ENCODE results near the gene TMEM47.

The TMEM47 gene

DNA sequence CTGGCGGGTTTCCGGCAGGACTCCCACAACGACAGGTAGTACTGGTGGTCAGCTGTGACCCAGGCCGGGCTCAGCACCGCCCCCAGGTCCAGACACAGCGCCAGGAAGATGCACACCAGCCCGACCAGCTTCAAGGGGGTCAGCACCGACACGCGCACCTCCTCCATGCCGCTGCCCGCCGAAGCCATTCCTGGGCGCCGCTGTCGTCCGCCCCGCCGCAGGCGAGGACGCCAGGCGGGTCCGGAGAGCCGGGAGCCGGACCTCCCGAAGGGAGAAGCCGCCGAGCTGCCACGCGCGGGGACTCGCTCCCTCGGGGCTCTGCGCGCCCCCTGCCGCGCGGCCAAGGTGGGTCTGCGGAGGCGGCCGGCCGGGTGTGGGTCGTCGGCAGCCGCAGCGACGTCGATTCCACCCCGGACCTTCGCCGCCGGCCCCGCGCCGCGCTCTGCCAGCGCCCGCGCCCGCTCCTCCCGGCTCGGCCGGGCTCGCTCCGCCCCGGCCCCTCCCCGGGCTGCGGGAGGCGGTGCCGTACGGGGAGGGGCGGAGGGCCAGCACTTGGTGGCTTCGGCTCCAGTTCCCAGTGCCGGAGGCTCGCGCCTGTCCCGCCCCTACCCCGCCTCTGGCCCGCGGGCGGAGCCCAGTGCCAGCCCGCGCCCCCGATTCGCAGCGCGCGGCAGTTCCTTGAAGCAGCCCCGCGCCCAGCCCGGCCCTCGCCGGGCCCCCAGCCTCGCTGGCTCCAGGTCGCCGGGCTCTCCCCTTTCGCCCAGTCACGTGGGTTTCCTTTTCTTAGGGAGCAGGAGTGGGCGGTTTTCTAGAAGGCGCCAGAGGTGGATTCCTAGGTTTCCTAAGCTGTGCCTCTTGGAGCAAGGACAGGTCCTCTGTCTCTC is at the start of gene TMEM47:
TSS of gene TMEM47 (minus strand) at position 444 of the 884 bp plus-strand sequence. CDS start at position 188, 256 bp downstream.
- no peak for DNase-seq

DNA sequence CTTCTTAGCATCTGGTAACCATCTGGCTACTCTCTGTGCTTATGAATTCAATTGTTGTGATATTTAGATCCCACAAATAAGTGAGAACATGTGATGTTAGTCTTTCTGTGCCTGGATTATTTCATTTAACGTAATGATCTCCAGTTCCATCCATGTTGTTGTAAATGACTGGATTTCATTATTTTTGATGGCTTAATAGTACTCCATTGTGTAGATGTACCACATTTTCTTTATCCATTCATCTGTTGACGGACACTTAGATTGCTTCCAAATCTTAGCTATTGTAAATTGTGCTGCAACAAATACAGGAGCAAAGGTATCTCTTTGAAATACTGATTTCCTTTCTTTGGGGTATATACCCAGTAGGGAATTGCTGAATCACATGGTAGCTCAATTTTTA is 30.0 kb upstream of the TMEM47 start:
- no peak for DNase-seq

DNA sequence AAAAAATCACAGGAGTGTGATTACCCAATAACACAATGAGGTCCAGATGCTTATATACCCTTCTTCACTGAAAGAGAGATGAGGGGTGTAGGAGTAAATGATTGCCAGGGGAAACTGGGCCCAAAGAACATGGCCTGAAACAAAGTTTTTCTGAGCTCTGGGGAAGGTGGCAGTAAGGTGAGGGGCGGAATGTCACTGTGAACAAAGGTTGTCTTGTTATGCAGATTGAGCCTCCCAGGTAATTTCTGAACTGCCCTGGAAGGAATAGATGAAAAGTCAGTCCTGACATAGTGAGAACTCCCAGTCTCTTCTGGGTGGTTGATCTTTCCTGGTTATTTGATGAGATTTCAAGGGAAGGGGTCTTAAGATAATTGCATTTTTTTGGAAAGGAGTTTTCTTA is 2.5 kb upstream of the TMEM47 start:
- no peak for DNase-seq

DNA sequence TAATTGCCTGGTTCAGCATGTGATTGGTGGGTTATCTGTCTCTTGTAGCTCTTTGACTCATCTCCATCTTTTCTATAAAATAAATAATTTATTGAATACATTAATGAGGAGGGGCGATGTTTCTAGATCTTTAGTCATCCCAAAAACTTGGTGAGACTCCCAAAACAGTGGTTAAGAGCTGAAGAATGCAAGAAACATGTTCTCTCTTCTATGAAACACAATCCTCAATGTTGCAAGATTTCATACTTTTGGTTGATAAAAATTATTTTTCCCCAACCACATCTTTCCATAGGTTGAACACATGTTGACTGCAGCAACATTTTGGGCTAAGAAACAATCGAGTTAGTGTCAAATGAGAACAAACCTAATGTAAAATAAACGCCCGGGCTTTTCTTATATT is 1.2 kb upstream of the TMEM47 start:
- no peak for DNase-seq

DNA sequence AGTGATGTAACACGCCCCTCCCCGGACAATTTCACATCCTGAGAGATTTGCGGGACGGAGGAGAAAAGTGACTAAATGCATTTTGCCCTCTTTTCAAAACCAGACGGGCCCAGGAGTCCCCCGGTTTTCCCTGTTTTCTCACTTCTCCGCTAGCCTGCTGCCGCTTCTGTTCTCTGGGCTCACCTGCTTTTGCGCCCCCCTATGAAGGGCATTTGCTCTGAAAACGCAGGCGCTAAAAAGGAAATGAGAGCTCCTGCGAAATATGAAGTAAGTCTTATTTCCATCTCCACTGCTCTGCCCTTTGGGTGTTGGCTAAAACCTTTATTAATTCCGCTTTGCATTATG is 613 bp upstream of the TMEM47 start:
- no peak for DNase-seq

DNA sequence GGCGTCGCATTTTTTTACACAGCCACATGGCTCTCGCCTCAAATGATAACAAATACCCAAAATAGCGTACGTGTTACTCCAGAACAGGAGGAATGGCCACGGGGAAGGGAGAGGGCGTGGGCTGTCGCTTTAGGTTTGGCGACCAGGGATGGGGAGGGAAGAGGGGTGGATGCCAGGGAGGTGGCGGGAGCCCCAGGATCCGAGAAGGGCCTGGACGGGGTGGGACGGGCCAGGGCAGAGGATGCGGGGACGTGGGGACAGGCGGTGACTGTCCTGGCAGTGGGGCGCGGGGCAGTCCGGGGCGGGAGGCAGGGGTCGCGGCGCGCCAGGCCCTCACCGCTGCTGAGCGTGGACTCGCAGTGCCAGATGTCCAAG is 631 bp downstream of the TMEM47 start:
- DNase-seq = no peak

DNA sequence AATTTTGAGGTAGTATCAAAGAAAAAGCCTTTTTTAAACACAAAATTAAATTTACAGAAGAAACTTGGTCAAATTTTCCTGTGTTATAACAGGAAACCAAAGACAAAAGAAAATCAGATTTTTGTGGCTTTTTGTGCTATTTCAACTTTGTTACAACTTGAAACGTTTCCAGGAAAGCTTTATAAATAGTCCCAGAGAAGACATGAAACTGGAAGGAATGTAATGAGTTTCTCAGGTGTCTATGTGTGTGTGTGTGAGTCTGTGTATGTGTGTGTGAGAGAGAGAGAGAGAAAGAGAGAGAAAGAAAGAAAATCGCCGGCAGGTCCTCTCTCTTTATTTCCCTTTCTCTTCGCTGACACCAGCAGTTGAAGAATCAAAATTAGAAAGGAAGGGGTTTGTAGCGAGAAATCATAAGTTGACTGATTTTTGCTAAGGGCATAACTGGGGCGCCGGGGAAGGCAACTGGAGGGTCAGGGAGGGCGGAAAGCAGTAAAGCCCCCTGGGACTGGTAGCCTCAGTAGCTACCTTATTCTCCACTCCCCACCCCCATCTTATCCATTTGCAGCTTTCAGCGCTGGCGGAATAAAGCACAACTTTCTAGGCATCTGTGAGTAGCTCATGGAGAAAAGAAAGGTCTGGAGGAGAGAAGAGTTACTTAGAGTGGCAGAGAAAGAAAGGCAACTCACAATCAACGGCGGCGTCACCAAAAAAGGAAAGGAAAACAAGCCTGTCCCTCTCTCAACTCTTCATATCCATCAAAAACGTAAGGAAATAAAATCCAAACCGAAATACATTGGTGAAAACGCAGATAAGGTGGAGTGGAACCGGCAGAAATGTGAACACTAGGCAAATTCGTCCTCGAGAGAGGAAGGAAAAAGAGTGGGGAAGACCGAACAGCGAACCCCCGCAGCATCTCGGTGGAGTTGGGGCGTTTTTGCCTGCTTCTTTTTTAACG is 1.3 kb downstream of the TMEM47 start:
- DNase-seq = no peak

DNA sequence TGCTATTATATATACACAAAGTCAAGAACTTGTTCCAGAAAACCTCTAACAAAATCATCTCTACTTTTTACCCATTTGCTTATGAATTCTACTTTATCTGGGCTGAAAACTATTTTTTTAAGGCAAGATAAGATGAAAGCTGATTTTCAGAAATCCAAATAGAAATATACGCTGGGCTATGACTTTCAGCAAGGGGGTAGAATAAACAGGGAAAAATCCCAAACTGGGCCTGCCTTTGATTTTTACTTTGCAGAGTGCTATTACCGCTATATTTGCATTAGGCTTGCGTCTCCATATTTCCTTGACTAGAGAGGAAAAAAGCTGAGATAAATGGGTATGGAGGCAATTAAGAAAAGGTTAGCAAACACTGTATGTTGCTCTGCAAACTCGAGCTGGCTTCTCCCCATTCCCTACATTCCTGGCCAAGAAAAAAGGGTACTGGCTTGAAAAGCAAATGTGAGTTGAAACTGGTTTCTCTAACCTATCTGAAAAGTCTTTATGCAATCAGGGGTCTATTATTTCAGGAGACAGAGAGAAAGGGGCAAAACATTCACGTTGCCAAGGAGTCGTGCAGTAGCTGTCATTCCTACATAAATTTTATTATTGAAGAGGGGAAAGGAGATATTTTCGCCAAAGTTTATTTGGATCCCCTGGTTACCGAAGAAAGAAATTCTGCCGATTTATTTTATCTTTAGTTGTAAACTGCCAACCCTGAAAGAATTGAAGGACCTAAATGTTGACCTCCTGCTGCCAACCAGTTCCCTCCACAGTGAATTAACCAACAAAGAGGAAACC is 2.2 kb downstream of the TMEM47 start:
- DNase-seq = no peak

DNA sequence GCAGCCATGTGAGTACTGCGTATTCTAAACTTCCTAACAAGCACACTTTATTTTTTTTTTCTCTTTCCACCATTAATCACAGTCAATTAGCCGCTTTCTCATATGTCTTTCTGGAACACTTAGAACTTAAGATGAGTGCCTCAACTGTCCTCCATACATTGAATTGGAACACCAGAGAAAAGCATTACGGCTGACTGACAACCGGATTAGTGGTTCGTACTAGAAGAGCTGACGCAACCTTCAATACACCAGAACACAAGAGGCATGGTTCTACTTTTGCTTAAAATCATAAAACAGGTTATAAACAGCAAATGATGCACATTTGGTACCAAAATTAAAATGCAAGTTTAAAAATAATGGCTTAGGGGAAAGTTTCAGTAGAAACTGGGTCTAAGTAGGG is 3.3 kb downstream of the TMEM47 start:
- DNase-seq = no peak

DNA sequence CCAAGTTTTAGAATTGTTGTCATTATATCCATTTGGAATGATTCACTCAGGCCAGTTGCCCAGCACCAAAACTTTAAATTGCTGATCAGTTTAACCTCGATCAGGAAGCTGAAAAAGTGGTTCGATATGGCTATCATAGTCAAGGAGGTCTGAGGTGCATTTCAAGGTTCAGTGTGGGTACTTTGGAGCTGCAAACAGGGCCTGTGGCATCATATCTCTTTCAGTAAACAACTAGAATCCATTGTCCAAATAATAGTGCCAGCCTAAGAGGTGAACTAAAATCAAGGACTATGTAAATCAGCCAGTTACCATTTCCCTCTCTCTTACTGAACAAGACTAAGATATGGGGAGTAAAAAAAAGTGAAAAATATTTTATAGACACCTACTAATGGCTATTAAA is 14.2 kb downstream of the TMEM47 start:
- DNase-seq = no peak

DNA sequence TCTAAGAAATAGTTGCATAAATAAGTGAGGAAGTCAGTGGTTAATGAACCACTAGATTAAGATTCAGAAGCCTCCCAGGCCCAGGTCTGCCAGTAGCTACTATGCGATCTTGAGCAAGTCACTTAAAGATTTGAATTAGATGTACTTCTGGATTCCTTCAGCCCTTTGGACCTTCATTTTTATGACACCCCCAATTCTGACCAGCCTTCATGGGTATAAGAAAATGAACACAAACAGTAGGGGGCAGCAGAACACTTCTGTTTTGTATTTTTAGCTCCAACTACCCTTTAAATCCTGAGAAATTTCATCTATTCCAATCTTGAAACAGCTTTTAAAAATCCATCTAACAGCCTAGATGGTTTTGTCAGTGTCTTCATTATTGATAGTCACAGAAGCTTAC is 19.0 kb downstream of the TMEM47 start:
- DNase-seq = no peak

DNA sequence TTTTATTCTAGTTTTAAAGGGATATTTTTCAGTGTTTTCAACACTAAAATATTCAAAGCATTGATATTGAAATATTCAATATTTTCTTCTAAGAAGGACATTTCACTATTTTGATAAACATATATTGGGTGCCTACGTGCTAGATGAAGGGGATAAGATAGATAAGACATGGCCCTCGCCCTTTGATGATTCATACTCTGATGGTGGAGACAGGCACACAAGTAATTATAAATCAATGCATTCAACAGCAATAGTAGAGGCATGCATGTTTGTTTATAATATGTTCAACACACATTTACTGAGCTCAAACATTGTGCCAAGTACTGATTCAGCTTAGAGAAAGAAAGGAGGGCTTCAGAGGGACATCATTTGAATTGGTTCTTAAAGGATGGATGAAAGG is 22.7 kb downstream of the TMEM47 start:
- no peak for DNase-seq

DNA sequence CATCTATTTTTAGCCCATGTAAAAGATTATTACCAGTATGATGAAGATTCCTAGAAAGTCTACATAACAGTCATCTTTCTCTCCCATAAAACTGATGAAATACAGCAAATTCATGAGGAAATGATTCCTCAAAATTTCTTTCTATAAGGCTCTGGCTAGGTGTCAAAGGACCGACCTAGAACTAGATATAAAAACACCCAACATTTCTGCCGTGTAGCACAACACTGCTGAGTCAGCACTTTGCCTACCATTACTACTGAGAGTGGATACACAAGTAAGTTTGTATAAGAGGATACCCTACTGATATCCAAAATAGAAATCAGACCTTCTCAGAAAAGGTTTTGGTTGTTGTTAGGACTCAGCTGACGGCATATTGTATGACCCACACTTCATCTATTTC is 24.7 kb downstream of the TMEM47 start:
- no peak for DNase-seq

DNA sequence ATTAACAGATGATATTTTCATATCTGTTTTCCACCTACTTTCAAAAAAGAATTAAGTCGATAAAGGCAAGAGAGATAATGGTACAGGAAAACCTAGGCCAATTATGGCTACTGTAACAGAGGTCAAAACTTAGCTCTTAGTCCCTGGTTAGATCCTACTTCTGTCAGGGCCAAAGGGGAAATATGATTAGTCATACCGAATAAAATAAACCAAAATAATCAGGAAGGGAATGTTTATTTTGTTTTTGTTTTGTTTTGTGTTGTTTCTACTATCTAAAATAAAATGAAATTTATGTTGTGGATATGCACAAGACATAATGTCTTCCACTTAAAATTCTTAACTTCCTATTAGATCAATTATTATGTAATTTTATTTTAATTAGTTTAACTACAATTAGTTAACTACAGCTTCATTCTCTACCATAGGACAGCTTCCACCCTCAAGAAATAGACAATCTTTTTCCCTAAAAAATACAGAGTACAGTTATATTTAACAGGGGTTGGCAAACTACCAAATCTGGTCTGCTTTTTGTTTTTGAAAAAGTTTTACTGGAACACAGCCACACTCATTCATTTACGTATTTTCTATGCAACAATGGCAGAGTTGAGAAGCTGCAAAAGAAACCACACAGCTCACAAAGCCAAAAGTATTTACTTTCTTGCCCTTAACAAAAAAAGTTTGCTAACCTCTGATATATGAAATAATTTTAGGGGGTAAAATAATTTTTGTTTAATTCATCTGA is 25.4 kb downstream of the TMEM47 start:
- DNase-seq = no peak

DNA sequence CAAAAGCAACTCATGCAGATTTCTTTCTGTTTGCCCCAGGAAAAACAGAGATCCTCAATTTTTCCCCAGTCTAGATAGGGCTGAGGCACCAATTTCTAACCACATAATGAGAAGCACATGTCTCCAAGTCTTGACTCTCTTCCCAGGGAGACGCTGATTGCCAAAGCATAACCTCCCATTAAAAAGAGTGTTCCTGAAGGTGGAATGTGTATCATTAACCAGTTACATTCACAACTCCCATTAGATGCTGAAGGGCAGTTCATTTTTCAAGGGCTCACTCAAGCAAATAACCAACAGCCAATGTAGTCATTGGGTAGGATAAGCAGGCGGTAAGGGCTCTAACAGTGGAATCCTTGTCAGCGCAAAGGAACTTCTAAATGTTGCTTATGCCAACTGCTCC is 27.5 kb downstream of the TMEM47 start:
- DNase-seq = no peak

DNA sequence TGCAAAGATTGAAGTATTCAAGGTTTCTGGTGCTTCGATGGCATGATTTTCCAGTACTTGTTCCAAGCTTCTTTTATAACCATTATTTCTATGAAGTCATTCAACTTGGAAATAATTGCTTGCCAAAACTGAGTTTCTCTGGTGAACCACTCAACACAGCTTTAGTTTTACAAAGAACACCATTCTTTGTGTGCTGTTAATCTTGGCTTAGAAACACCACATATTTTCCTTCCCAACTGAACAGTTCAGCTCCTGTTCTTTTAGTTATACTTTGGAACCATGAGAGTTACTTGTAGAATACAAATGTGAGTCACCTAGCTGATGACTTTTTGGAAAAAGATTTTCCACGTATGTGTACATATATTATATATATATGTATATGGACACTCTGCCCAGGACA is 32.7 kb downstream of the TMEM47 start:
- no peak for DNase-seq

DNA sequence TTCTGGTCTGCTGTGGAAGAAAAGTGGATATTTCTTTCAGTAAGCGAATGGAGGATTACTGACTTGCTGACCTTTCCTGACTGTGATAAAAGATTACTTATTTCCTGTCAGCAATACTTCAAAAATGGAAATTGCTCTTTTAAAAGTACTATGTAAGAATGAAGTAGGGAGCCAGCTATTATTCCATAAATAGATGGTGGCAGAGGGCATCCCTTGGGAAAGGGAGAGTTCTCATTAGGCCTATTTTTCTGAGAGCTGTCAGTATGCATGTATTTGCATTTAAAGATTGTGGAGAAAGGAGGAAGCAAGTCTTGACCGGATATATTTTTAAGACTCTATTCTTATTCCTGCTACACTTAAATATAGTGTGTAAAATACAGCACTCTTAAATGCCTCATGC is 37.2 kb downstream of the TMEM47 start:
- DNase-seq = no peak

DNA sequence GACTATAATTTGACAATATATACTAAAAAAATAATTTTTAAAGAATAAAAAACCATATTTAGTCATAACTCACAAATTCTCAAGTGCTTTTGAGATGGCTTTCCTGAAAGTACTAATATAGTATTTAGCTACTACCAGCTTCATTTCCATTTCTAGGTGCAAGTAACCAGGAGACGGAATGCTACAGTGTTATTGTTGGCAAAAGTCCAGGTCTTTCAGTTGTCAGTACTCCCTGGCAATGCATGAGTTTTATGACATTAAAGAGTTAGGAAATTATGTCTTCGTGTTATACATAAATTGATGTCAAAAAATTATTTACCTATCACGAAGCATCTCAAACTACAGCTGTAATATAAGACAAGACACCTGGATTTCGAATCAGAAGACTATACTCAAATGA is 45.0 kb downstream of the TMEM47 start:
- DNase-seq = no peak

DNA sequence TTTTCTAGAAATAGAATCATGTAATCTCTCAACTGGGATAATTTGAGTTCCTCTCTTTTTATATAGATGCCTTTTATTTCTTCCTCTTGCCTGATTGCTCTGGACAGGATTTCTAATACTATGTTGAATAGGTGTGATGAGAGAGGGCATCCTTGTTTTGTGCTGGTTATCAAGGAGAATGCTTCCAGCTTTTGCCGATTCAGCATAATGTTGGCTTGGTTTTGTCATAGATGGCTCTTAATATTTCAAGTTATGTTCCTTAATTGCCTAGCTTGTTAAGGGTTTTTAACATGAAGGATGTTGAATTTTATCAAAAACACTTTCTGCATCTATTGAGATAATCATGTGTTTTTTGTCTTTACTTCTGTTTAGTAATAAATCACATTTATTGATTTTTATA is 58.7 kb downstream of the TMEM47 start:
- DNase-seq = no peak

DNA sequence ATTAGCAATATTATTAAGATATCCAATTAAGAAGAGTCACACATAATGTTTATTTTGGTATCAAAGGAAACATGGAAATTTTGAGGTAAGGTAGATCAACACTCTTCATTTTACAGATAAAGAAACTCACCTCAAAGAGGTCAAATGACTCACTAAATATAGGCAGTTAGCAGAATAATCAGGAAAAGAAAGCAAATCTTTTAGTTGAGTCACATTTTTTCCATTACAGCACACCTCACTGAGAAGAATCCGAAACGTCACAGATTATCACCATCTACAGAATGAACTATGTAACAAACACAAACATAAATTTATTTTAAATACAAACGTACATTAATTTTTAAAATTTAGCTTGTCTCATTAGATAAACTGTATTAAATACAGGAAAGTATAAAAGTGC is 70.1 kb downstream of the TMEM47 start:
- no peak for DNase-seq

DNA sequence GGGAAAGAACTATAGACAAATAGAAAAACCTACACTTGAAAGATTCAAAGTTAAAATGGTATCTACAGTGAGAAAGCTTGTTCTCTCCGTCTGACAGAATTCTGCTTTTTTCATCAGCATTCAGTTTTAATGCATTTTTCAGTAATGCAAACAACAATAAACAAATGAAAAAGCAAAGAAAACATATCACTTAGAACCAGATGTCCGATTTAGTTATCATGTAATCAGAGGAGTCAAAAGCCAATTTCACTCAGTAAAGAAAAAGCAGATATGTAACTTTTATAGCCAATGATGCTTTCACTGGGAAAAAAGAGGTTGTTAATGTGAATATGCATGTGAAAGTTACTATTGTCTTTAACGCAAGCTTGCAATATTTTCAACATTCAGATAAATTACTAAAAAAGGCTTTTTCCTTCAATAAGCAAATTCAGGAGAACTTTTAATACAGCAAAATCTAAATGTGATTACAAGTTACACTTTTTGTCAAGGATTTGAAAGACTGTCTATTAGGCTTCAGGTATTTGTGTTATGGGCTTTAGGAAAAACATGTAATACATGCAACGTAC is 70.7 kb downstream of the TMEM47 start:
- DNase-seq = no peak

DNA sequence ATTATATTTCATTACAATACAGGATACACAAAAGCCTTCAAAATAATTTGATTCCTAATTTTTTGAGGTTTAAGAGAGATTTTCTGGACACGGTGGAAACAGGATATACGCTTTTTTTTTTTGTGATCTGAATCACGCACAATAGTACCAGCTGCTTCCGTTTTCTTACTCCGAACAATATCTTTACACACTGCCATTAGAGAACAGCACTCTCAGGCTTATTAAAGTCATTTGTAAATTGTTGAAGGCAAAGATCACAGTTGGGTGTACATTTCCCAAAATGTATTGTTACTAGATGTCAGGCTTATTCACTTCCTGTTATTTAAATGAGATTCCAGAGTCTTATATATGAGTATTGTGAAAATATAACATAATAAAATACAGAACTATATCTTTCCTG is 71.5 kb downstream of the TMEM47 start:
- DNase-seq = no peak

Data from activated CD8-positive, alpha-beta memory T cell treated with anti-CD3 and anti-CD28 coated beads for 24 hours (primary cell).